Limb (tissue), 2 donors: ENCODE data around the gene RAB43.
"Not testable (repeated sequence)": the region's sequence is repeated elsewhere in the genome, so short reads cannot be mapped to it uniquely, and the experiment has no call there.

Experiments used
- DNase-seq, 2 donors: peaks; one replicate each; pipeline ENCODE4 v3.0.0-alpha.2; 2016; ENCODE audit errors: extremely low spot score in 2 of 2

The RAB43 gene

DNA sequence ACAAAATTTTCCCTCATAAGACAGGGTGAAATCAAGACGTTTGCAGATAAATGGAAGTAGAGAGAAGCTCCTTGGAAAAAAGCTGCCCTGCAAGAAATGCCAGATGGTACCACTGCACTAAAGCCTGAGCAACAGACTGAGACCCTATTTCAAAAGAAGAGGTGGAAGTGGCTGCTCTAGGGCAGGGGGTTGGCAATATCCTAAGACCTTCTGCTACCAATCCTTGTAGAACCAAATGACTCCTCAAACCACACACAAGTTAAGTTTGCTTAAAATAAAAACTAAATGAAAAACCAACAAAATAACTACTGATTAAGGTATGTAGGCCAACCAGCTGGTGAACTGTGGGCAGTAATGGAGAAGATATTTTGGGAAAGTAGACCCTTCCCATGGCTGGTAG lies 21.3 kb downstream of the RAB43 start:
- DNase-seq, result no peak

DNA sequence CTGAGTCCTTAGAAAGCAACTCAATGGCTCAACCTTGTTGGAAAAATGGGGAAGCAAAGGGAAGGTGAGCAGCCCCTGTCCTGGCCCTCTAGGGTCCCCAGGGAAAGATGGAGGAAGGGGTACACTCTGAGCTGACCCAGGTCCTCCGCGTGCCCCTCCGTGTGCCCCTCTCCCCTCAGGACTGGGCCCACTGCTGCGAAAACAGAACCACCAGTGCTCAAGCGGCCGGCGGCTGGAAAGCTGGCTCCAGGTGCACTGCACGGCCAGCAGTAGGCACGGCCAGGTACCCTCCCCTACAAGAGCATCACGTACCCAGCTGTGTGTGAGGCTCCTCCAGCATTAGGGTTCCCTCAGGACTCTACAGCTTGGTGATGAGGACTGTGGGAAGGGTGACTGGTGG lies 26.3 kb downstream of the RAB43 start:
- no peak for DNase-seq

DNA sequence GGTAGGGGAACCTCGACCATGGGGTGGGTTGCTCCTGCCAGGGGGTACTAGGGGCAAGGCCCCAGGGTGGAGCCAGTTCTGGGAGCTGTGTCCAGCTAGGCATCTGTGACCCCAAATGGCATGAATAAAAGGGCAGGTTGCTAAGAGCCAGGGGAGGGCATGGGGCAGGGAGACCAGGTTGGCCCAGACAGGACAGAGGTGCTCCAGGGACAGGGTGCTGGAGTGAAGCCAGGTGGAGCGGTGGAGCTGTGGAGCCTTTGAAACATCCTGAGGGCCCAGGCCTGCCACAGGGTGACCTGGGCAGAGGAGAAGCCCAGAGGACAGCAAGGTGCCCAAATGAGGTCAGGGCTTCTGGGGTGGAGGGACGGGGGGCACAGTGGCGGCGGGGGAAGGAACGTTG lies 33.3 kb downstream of the RAB43 start:
- not testable (repeated sequence) for DNase-seq

DNA sequence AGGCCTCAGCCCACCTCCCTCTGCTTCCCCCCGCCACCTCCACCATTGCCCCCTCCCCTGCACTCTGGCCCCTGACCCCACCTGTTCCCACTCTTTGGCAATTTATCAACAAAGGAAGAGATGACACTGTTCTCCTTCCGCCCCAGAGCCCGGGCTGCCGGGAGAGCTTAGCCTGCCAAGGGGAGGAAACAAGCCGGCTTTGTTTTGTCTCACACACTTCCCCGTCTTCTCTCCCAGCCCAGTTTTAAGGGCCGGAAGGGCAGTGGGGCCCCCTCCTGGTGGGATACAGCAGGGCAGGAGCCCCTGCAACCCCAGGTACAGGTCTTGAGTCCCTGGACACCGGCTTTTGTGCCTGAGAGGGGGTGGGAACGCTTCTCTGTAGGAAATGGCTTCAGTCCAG lies 33.7 kb downstream of the RAB43 start:
- peak in 1 of 2 donors; percentile 43 for DNase-seq

DNA sequence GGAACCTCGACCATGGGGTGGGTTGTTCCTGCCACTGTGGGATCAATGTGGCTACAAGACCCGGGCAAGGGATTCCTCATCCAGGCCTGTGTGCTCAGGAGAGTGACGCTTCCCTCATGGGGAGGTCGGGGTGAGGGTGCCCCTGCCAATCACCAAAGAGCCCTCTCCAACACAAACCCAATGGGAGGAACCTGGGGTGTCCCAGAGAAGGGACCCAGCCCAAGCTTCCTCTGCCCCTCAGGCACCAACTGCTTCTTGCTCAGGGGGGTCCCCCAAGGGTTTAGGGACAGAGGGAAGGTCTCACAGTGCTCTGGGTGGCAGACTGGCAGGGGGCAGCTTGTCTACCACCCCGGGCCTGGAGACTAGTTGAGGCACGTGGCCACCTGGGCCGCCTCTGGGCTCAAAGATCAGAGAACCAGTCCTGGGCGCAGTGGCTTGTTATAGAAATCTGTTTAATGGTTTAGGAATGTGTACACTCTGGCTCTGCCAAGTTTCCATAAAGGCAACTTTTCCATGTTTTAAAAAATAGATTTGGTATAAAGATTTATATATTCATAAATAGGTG lies 34.4 kb downstream of the RAB43 start:
- peak; percentile 32 to 53 for DNase-seq

DNA sequence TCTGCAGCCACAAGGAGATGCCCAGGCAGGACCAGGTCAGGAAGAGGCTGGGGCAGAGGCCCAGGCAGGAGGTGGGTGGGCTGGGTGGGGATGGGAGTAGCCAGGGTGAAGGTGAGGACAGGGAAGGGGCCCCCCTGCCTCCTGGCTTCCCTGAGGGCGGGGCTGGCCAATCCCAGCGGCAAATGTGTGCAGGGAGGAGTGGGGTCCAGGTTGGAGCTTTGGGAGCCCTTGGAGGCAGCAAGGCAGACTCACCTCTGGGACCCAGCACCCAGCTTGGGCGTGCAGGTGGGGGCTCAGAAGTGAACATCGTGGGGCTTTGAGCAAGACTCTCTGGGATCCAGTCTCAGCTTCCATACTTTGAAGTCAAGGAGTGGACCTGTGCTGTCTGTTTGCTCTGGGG lies 35.8 kb downstream of the RAB43 start:
- no peak for DNase-seq

DNA sequence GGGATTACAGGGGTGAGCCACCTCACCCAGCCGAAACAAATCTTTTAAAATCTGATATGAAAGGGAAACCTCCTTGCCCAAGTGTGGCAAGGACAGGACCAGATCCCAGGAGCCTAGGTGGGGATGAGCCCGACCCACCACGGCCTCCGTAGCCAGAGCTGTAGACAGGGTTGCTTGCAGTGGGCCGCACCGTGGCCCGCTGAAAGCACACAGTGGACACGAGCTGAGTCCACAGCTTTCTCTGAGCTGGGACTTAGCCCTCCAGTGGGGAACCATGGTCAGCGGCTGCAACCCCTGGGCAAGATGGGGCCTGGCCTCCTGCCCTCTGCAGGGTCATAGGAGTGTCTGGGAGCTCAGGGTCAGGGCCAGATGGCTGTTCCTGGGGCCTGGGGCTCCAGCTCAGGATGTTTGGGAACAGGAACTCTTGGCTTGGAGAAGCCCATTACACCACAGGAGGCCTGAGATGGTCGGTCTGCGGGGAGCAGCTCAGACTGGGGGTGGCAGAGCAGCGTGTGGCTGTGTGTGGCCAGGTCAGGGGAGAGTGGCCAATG lies 36.4 kb downstream of the RAB43 start:
- DNase-seq, result no peak

DNA sequence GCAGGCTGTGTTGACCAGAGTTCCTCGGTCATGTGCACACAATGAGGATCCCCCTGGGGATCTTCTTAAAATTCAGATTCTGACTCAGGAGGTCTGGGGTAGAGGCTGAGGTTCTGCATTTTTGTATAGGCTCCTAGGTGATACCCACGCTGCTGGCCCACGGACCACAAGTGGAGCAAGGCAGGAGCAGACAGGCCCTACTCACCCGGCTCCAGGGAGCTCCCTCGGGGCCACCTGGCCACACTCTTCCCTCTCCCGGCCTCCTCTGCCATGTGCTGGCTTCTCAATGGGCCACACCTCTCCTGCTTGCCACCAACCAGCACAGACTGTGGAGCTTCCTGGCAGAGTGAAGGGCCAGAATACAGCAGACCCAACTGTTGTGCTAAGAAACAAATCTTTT lies 37.1 kb downstream of the RAB43 start:
- no peak for DNase-seq

DNA sequence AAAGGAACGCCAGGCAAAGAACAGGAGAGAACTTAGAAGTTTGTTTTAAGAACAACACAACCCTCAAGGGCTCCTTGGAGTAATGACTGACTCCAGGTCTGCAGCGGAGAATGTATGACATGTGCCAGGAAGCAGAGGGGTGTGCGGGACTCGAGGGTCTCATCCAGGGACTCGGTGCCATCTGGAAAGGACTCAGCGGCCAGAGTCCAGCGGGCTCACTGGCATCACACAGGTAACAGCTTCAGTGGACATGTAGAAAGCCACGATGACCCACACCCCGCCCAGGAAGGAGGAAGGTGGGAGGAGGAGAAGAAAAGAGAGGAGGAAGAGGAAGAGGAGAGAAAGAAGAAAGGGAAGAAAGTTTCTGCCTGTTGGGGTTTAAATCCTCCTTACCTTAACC lies 39.6 kb downstream of the RAB43 start:
- no peak for DNase-seq

DNA sequence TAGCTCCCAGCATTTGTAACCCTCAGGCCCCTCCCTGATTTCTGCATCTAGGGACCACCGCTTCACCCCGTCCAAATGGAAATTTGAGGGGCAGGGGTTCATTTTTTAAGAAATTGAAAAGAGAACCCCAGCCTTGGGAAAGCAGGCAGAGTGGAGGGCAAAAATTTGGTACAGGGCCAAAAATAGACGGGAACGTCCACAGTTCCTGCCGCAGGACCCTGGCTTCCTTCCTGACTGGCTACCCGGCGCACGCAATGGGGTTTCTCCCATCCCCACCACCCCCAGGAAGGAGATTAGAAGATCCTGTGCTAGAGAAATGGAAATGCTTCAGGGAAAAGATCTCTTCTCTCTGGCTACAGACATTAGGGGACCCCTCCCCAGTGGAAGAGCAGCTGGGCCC lies 40.1 kb downstream of the RAB43 start:
- DNase-seq, result no peak

DNA sequence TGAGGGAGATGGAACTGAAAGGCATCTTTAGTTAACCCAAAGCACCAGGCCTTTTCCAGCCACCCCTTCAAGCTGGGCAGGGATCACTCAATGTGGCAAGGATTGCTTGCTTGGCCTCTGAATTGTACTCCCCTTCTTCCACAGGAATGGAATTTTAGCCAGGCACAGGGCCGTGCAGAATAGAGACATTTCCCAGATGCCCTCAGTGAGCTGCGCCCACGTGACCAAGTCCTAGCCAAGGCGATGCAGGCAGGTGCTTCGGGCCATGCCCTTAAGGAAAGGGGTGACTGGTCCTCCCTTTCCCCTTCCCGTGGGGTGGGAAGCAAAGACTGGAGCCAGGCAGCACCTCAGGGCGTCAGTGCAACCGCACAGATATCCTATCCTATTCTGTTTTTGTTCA lies 43.1 kb downstream of the RAB43 start:
- no peak for DNase-seq

DNA sequence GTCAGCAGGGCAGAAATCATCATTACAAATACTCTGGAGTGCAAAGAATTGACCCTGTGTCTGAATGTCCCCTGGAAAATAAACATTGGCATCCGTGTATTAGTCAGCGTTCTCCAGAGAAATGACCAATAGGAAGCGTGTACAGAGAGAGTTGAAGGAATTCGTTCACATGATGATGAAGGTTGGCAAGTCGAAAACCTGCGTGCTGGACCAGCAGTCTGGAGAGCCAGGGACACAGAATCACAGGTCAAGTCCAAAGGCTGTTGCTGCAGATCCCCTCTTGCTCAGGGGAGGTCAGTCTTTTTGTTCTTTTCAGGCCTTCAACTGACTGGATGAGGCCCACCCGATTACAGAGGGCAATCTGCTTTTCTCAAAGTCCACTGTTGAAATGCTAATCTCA lies 44.4 kb downstream of the RAB43 start:
- no peak for DNase-seq

DNA sequence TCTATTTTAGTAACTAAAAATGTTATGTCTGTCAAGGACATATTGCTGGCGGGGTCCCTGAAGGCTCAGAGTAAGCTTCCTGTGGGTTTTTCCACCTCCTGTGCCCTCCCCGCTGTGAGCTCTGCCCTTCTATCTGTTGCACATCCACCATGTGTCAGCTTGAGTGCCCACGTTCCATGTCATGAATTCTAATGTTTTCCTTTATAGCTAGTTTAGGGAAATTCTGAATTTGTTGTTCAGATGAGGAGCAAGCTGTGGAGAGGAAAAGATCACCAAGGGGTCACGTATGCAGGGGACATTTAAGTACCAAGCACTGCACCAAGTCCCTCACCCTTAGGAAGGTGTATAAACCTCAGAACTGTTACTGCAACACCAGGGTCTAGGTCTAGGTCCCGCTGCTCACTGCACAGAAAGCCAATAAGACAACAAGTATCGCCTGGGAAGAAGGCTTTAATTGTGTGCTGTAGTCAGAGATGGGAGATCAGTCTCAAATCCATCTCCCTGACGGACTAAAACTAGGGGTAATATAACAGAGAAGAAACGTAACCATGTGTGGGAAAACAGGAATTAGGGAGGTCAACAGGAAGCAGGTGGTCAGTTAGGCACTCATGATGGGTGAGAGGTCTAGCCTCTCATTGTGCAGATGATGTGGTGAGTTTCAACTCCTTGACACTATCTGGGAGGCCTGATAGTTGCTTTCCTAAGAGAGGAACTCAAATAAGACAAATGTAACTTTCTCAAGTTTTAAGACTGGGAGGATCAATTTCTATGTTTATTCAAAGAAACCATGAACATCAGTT lies 51.3 kb downstream of the RAB43 start:
- no peak for DNase-seq

DNA sequence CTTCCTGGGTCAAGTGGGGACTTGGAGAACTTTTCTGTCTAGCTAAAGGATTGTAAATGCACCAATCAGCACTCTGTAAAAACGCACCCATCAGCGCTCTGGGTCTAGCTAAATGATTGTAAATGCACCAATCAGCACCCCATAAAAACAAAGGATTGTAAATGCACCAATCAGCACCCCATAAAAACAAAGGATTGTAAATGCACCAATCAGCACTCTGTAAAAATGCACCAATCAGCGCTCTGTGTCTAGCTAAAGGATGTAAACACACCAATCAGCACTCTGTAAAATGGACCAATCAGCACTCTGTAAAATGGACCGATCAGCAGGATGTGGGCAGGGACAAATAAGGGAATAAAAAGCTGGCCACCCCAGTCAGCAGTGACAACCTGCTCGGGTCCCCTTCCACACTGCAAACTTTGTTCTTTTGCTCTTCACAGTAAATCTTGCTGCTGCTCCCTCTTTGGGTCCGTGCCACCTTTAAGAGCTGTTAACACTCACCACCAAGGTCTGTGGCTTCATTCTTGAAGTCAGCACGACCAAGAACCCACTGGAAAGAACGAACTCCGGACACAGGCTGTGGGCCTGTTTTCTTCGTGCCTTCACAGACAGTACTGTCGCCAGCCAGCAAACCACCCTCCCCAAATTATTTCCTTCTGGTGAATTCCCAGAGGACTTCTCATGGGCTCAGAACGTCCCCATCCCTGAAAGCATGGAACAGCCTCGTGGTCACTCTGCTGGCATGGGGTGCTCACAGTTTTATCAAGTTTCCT lies 52.1 kb downstream of the RAB43 start:
- not testable (repeated sequence) for DNase-seq

DNA sequence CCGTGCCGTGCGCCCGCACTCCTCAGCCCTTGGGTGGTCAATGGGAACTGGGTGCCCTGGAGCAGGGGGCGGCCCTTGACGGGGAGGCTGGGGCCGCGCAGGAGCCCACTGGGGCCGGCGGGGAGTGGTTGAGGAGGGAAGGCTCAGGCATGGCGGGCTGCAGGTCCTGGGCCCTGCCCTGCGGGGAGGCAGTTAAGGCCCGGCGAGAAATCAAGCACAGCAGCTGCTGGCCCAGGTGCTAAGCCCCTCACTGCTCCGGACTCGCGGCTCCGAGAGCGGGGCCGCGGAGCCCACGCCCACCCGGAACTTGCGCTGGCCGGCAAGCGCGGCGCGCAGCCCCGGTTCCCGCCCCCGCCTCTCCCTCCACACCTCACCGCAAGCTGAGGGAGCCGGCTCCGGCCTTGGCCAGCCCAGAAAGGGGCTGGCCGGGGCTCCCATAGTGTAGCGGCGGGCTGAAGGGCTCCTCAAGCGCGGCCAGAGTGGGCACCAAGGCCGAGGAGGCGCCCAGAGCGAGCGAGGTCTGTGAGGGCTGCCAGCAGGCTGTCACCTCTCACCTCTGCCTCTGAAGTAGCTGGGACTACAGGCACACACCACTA lies 53.2 kb downstream of the RAB43 start:
- peak in 1 of 2 donors; percentile 57 for DNase-seq

DNA sequence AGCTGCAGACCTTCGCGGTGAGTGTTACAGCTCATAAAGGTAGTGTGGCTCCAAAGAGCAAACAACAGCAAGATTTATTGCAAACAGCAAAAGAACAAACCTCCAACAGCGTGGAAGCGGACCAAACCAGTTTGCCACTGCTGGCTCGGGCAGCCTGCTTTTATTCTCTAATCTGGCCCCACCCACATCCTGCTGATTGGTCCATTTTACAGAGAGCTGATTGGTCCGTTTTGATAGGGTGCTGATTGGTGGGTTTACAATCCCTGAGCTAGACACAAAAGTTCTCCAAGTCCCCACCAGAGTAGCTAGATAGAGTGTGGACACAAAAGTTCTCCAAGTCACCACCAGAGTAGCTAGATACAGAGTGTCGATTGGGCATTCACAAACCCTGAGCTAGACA lies 53.9 kb downstream of the RAB43 start:
- DNase-seq, result not testable (repeated sequence)

DNA sequence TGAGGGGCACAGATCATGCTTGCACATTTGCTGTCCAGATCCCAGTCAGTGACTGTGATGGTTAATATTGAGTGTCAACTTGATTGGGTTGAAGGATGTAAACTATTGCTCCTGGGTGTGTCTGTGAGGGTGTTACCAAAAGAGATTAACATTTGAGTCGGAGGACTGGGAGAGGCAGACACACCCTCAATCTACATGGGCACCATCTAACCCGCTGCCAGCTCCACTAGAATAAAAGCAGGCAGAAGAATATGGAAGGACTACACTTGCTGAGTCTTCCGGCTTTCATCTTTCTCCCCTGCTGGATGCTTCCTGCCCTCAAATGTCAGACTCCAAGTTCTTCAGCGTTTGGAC lies 55.9 kb downstream of the RAB43 start:
- DNase-seq, result no peak

DNA sequence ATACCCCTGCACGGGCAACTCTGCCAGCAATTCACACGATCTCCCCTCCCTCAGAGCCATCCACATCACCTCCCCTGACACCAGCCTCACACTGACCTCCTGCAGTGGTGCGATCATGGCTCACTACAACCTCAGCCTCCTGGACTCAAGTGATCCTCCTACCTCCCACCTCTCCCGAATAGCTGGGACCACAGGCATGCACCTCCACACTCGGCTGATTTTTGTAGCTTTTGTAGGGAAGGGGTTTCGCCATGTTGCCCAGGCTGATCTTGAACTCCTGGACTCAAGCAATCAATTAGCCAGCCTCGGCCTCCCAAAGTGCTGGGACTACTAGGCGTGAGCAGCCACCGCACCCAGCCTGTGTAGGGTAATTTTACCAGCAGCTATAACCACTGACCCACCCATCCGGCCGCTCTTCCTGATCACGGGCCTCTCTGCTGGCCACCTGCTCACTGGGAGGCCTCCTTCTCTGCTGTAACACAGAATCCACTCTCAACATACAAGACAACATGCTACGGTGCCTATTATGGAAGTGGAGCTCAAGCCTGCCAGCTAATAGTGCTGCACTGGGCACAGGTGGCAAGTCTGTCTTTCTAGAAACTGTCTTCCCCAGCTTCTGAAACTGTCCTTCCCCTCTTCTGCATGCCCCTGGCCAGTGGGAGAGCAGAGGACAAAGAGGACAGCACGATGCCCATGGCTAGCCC lies 56.4 kb downstream of the RAB43 start:
- DNase-seq, result no peak

DNA sequence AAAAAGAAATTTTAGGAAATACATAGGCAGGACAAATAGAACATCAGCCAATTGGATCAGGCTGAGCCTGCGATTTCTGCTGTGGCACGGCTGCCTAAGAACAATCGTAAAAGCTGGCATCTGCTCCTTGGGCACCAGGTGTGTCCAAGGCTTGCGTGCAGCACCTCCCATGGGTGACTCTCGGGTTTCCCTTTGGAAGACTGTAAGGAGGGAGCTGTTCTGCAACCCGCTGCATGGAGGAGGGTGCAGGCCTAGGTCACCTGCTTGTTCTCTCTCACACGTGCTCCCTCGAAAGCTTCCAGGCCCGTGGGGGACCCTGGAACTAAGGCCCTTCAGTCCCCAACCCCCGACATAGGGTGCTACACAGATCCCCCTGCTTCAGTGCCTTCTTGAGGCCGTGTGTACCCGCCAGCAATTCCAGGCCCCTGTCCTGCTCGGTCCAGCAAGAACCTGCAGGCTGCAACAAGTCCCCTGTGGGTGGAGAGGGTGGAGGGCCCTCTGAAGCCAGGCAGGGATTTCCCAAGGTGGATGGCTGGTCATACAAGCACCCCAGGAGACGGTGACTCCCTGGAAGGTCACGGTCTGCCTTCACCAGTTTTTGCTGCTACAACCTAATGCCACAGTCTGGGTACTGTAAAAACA lies 57.6 kb downstream of the RAB43 start:
- no peak for DNase-seq

DNA sequence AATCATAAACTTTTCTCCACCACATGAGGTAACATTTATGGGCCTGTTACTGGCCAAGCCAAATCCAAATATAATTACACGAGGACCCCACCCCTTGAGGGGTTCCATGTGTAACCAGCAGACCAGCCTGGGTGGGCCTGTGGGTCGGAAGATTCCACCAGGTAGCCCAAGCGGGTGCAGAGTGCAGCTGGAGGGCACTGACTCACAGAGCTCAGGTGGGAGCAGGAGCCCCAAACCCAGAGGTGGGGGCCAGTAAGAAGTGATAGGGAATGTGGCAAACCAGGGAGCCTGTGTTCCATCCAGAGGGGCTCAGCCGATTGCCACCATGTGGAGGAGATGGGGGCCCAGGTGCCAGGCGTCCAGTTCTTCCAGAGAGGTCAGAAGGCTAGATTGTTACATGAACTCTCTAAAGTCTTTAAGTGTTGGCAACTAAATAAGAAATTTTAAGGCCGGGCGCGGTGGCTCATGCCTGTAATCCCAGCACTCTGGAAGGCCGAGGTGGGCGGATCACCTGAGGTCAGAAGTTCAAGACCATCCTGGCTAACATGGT lies 58.4 kb downstream of the RAB43 start:
- DNase-seq, result no peak
